ENCODE measurements around the gene PEA15. TPM values are rescaled to one million over a fixed set of nuclear protein-coding genes. Genes with fewer than 3 reads are reported as not detected.
A peak's percentile ranks its signal among the peaks of the same experiment; 100 is the strongest.

Gene PEA15
- total and polyA plus RNA-seq, 2 of the 8 experiments (the other 6 are each of a cell fraction or from before 2014, with no cell fraction given) = 71.3 to 75.1 TPM

GRCh38 chr1:160168016-160168415, 37.2 kb upstream of the PEA15 start:
- no peaks in the 10 kb centered on the region for H3K79me2 ChIP-seq (ENCODE audit: control insufficient read depth in 1 of 2, insufficient read depth in 2 of 2, low read length in 2 of 2)
- H2BK15ac ChIP-seq (ENCODE audit: low read length) = peak overlapping the region; percentile 31; the same call in 1 of the 2 replicates
- no peak overlapping the region; the same call in 1 of the 2 replicates for H2BK12ac ChIP-seq (ENCODE audit: low read depth, low read length)
- H4K5ac ChIP-seq (ENCODE audit: insufficient read length, low read depth, low read length) = no peak overlapping the region
- H3K4me1 ChIP-seq (replicated peaks in 1 of 4; ENCODE audit: control insufficient read depth in 3 of 4, insufficient read depth in 4 of 4, low read length in 3 of 4) = peaks cover 12 to 28% (median 22%) of the 10 kb centered on the region in 4 experiments; a peak in 6 of 7 replicates
- no peaks in the 10 kb centered on the region for H3K9me3 ChIP-seq (ENCODE audit: insufficient read depth in 2 of 2, low read depth in 1 of 2, low read length in 1 of 2)
- no peak overlapping the region for H3K27ac ChIP-seq (ENCODE audit: low read depth, low read length)
- no peak overlapping the region for H2BK120ac ChIP-seq (replicated peaks; ENCODE audit: low read depth, low read length)
- no peak overlapping the region for H4K8ac ChIP-seq (ENCODE audit: extremely low read depth, insufficient read depth, low read length)
- H3K23ac ChIP-seq (ENCODE audit: insufficient read length) = no peak overlapping the region
- H3K4me3 ChIP-seq (ENCODE audit: extremely low read depth in 1 of 4, insufficient read depth in 2 of 4, low read depth in 3 of 4, low read length in 4 of 4) = no peak overlapping the region
- no peaks in the 10 kb centered on the region for H3K36me3 ChIP-seq (ENCODE audit: control insufficient read depth in 2 of 4, insufficient read depth in 4 of 4, low read length in 3 of 4)
- DNase-seq (ENCODE audit: low read depth in 1 of 2, low spot score in 2 of 2) (no peak), FAIRE-seq (peak; percentile 32)
- no peak overlapping the region for H3K4ac ChIP-seq (replicated peaks; ENCODE audit: insufficient read length, low read depth, low read length)
- WGBS, 2 experiments (ENCODE audit: extremely low coverage in 1 of 2, insufficient coverage in 1 of 2, insufficient read length in 1 of 2, insufficient replicate concordance in 2 of 2, low coverage in 1 of 2, low lambda C conversion rate in 2 of 2, missing lambda C conversion rate in 1 of 2) = 86% methylated on average over 5 of the region's 5 CpGs; no CpG with 5 or more reads in 1 of the 2 experiments
- H3K56ac ChIP-seq (replicated peaks; ENCODE audit: insufficient read length, low read depth, low read length) = no peak overlapping the region
- no peak overlapping the region; a peak in 1 of 4 replicates for H3K4me2 ChIP-seq (ENCODE audit: insufficient read depth in 1 of 2, low read depth in 2 of 2, low read length in 2 of 2)
- H2AK5ac ChIP-seq (ENCODE audit: low read depth, low read length) = no peak overlapping the region
- peak overlapping the region; percentile 51; the same call in 1 of the 2 replicates for H3K18ac ChIP-seq (ENCODE audit: extremely low read depth, low read length)
- peaks cover 3% of the 10 kb centered on the region; the same call in 1 of the 2 replicates for H3K23me2 ChIP-seq (ENCODE audit: low read depth, low read length)
- H2BK20ac ChIP-seq (ENCODE audit: low read length) = peak overlapping the region; percentile 99; the same call in 1 of the 2 replicates
- H3K14ac ChIP-seq (ENCODE audit: insufficient read length) = no peak overlapping the region
- peaks cover 0 to 2% (median under 1%) of the 10 kb centered on the region in 4 experiments; a peak in 2 of 7 replicates for H3K27me3 ChIP-seq (replicated peaks in 1 of 4; ENCODE audit: control insufficient read depth in 3 of 4, extremely low read depth in 1 of 4, insufficient read depth in 3 of 4, low read length in 3 of 4)
- no peaks in the 10 kb centered on the region for H3K79me1 ChIP-seq (ENCODE audit: low read depth, low read length)
- peak overlapping the region; percentile 87; the same call in 1 of the 2 replicates for H2BK5ac ChIP-seq (ENCODE audit: low read depth, low read length)
- ChIA-PET CTCF (ENCODE audit: partially characterized antibody) (interaction anchor here (0.9 to 18.4 kb wide), 22 partner anchors 8 to 124 kb away, joined by 3 to 257 read pairs (median 4); partner anchors contain the start of genes ATP1A2, CASQ1 and PEA15), POLR2A (ENCODE audit: partially characterized antibody) (interaction anchor here (0.8 to 11.8 kb wide), 7 partner anchors 13 to 94 kb away, joined by 3 to 107 read pairs (median 6); partner anchors contain the start of genes DCAF8 and PEA15)
- H3K9ac ChIP-seq (replicated peaks in 1 of 4; ENCODE audit: extremely low read depth in 1 of 4, low read depth in 3 of 4, low read length in 3 of 4) = no peak overlapping the region
- no peak overlapping the region for H2AFZ ChIP-seq (ENCODE audit: low read length)
- H4K91ac ChIP-seq (replicated peaks; ENCODE audit: insufficient read length, low read length) = peak overlapping the region; percentile 87
- no peaks in the 10 kb centered on the region for H4K20me1 ChIP-seq (replicated peaks in 1 of 2; ENCODE audit: control insufficient read depth in 1 of 2, insufficient read depth in 2 of 2, low read length in 2 of 2)
